K562 (cell line): ENCODE results near the gene AAMDC. TPM values are rescaled to one million over a fixed set of nuclear protein-coding genes. Genes with fewer than 3 reads are reported as not detected.

ENCODE experiments used
- CREB3 ChIP-seq: fragments of 450-650 bp; conservative IDR thresholded peaks from 2 replicates; pipeline ENCODE4 v1.6.1; 2016; ENCODE audit warnings: missing genetic modification characterization, low read depth, mild to moderate bottlenecking, missing compliant biosample characterization, moderate library complexity
- DACH1 ChIP-seq: fragments of 450-650 bp; IDR thresholded peaks from 2 replicates; pipeline ENCODE4 v1.6.1; 2018; ENCODE audit not compliant: partially characterized antibody
- DPF2 ChIP-seq: fragments of 450-650 bp; IDR thresholded peaks from 2 replicates; pipeline ENCODE4 v1.6.1; 2016
- EHMT2 ChIP-seq: fragments of 450-650 bp; IDR thresholded peaks from 2 replicates; pipeline ENCODE4 v1.6.1; 2018; ENCODE audit warnings: antibody characterized with exemption
- ELK3 ChIP-seq: fragments of 450-650 bp; formaldehyde crosslinking; IDR thresholded peaks from 2 replicates; pipeline ENCODE4 v1.4.0; 2020; ENCODE audit warnings: mild to moderate bottlenecking
- MLLT1 ChIP-seq, 2 experiments: fragments of 450-650 bp; IDR thresholded peaks; 2 replicates each; pipeline ENCODE4 v1.6.1; 2016
- MNT ChIP-seq, 2 experiments: fragments of 450-650 bp; conservative IDR thresholded peaks; 2 replicates each; pipeline ENCODE4 v1.6.1; 2017; ENCODE audit warnings: mild to moderate bottlenecking in 2 of 2, moderate library complexity in 2 of 2
- NFIX ChIP-seq: fragments of 250-450 bp; sonication (Bioruptor Pico); IDR thresholded peaks from 2 replicates; pipeline ENCODE4 v1.4.0; 2020; ENCODE audit warnings: low read depth, mild to moderate bottlenecking, moderate library complexity
- NFYB ChIP-seq: IDR thresholded peaks from 2 replicates; pipeline ENCODE4 v1.6.1; 2011; ENCODE audit warnings: mild to moderate bottlenecking, moderate library complexity; ENCODE audit not compliant: insufficient read length; ENCODE audit errors: extremely low read depth
- NONO ChIP-seq, 2 experiments: fragments of 200-400 bp in 1 of 2; fragments of 450-650 bp in 1 of 2; formaldehyde crosslinking in 1 of 2; IDR thresholded peaks; 2 replicates each; pipeline ENCODE4 v1.6.1; 2017; ENCODE audit warnings: low read depth in 2 of 2, mild to moderate bottlenecking in 2 of 2, moderate library complexity in 2 of 2, low read length in 1 of 2
- PBX2 ChIP-seq, 2 experiments: IDR thresholded peaks in 1 of 2; conservative IDR thresholded peaks in 1 of 2; 2 replicates each; pipeline ENCODE4 v1.6.1; 2016; ENCODE audit warnings: low read depth in 2 of 2, mild to moderate bottlenecking in 1 of 2, missing compliant biosample characterization in 1 of 2, missing genetic modification characterization in 1 of 2, moderate library complexity in 1 of 2
- RBM17 ChIP-seq: fragments of 200-400 bp; formaldehyde crosslinking; IDR thresholded peaks from 2 replicates; pipeline ENCODE4 v1.6.1; 2017; ENCODE audit warnings: low read depth, mild to moderate bottlenecking, low read length, borderline replicate concordance
- TEAD1 ChIP-seq, 2 experiments: fragments of 450-650 bp in 1 of 2; sonication (generic) in 1 of 2; formaldehyde crosslinking; IDR thresholded peaks; 2 replicates each; pipeline versions ENCODE4 v1.4.0 to v1.8.0; 2020 to 2022; ENCODE audit warnings: mild to moderate bottlenecking in 2 of 2, missing genetic modification reagents in 1 of 2
- TEAD4 ChIP-seq, 2 experiments: sonication (generic) in 1 of 2; formaldehyde crosslinking in 1 of 2; IDR thresholded peaks; 2 replicates each; pipeline versions ENCODE4 v1.6.1 to v1.8.0; 2012 to 2022; ENCODE audit warnings: borderline replicate concordance in 1 of 2, inconsistent platforms in 1 of 2, low read length in 1 of 2, mild to moderate bottlenecking in 1 of 2, missing genetic modification reagents in 1 of 2
- ZBTB49 ChIP-seq: sonication (generic); formaldehyde crosslinking; IDR thresholded peaks from 2 replicates; pipeline ENCODE4 v1.8.0; 2022; ENCODE audit warnings: missing genetic modification reagents, mild to moderate bottlenecking, borderline replicate concordance
- ZFP30 ChIP-seq: fragments of 250-450 bp; sonication (Bioruptor Pico); IDR thresholded peaks from 2 replicates; pipeline ENCODE4 v1.8.0; 2022; ENCODE audit warnings: moderate library complexity, mild to moderate bottlenecking, inconsistent platforms, borderline replicate concordance
- polyA plus RNA-seq, 8 experiments: library from polyadenylated mRNA; depleted of rRNA in 4 of 8; stranded (reverse) in 5 of 8; unstranded in 3 of 8; fragments of >200 nt; fragmentation: Nextera tagmentation in 2 of 8; fragmentation: Illumina TruSeq in 1 of 8; extraction: Ambion mirVana in 2 of 8; extraction: Trizol in 1 of 8; gene quantifications; 2 replicates each; pipeline versions ENCODE4 v1.2.1 to v1.2.3, GENCODE V29; 2011 to 2014; ENCODE audit warnings: inconsistent platforms in 1 of 8, missing spikeins in 1 of 8
- total RNA-seq, 7 experiments: library from RNA; depleted of rRNA in 6 of 7; stranded (reverse); fragments of >200 nt in 6 of 7; fragmentation: Illumina TruSeq in 2 of 7; extraction: Trizol in 2 of 7; gene quantifications; 2 replicates each; pipeline versions ENCODE4 v1.2.1 to v1.2.3, GENCODE V29; 2011 to 2021; ENCODE audit warnings: low replicate concordance in 1 of 7

The AAMDC gene
- total and polyA plus RNA-seq, 9 of the 15 experiments (the other 6 are each of a cell fraction or from before 2014, with no cell fraction given): 10.4 to 40.6 (median 15.6) TPM

- TF ChIP-seq ZBTB49: no peak
- TF ChIP-seq EHMT2: peak; percentile 97
- TF ChIP-seq MNT (conservative IDR thresholded peaks at IDR 0.05): 0 out of 4 replicates have a peak, but pooled peaks of 1 of the 2 experiments have one; percentile 18
- TF ChIP-seq PBX2 (CRISPR knock-in tag; IDR thresholded peaks at IDR 0.05; ENCODE audit: low read depth): no peak
- no peak for TF ChIP-seq PBX2 (tag; conservative IDR thresholded peaks at IDR 0.05; ENCODE audit: low read depth)
- no peak for TF ChIP-seq ZFP30
- TF ChIP-seq NONO (IDR thresholded peaks at IDR 0.05; ENCODE audit: low read depth in 2 of 2, low read length in 1 of 2): 0 out of 4 replicates have a peak, but pooled peaks of 1 of the 2 experiments have one; percentile 15
- TF ChIP-seq MLLT1 (IDR thresholded peaks at IDR 0.05): peak in 1 of 2 experiments; percentile 46; a peak in 1 of 4 replicates
- TF ChIP-seq DACH1: no peak
- TF ChIP-seq CREB3 (tag): no peak
- no peak for TF ChIP-seq DPF2
- no peak for TF ChIP-seq NFYB
- TF ChIP-seq TEAD1 (CRISPR knock-in tag; IDR thresholded peaks at IDR 0.05): peak; percentile 89 to 99
- TF ChIP-seq NFIX (CRISPR knock-in tag): no peak
- TF ChIP-seq TEAD4 (IDR thresholded peaks at IDR 0.05; ENCODE audit: low read length): peak; percentile 91
- TF ChIP-seq TEAD4 (CRISPR knock-in tag; IDR thresholded peaks at IDR 0.05; ENCODE audit: borderline replicate concordance): no peak
- TF ChIP-seq ELK3: no peak
- TF ChIP-seq RBM17: no peak
Observed at GRCh38 chr11:77779935-77780334, 41.0 kb upstream of the AAMDC start (continued).
